ENCODE results near the gene ASB18. TPM values are rescaled to one million over a fixed set of nuclear protein-coding genes. Genes with fewer than 3 reads are reported as not detected.

ASB18 gene
- total RNA-seq, 1 donor: not detected

GRCh38 chr2:236254674-236255073 is 9.5 kb downstream of the ASB18 start:
- DNase-seq (ENCODE audit: low read depth): no peak
- TF ChIP-seq CTCF (IDR thresholded peaks at IDR 0.05; ENCODE audit: insufficient read depth, low read length): no peak
- H3K4me3 ChIP-seq (ENCODE audit: low read depth, low read length): no peak overlapping the region

- TF ChIP-seq CTCF (IDR thresholded peaks at IDR 0.05; ENCODE audit: insufficient read depth, low read length): no peak
- DNase-seq (ENCODE audit: low read depth): no peak
- H3K4me3 ChIP-seq (ENCODE audit: low read depth, low read length): no peak overlapping the region
These were observed 10.2 kb downstream of the ASB18 start for GRCh38 chr2:236254001-236254400.

GRCh38 chr2:236252602-236253001 is 11.6 kb downstream of the ASB18 start:
- no peak for DNase-seq (ENCODE audit: low read depth)
- H3K4me3 ChIP-seq (ENCODE audit: low read depth, low read length): no peak overlapping the region
- no peak for TF ChIP-seq CTCF (IDR thresholded peaks at IDR 0.05; ENCODE audit: insufficient read depth, low read length)

GRCh38 chr2:236250909-236251579 is 13.2 kb downstream of the ASB18 start:
- no peak for TF ChIP-seq CTCF (IDR thresholded peaks at IDR 0.05; ENCODE audit: insufficient read depth, low read length)
- no peak for DNase-seq (ENCODE audit: low read depth)
- no peak overlapping the region for H3K4me3 ChIP-seq (ENCODE audit: low read depth, low read length)

GRCh38 chr2:236250286-236250685 is 13.9 kb downstream of the ASB18 start:
- H3K4me3 ChIP-seq (ENCODE audit: low read depth, low read length): no peak overlapping the region
- no peak for TF ChIP-seq CTCF (IDR thresholded peaks at IDR 0.05; ENCODE audit: insufficient read depth, low read length)

GRCh38 chr2:236249066-236249465 is 15.1 kb downstream of the ASB18 start:
- DNase-seq (ENCODE audit: low read depth): no peak
- H3K4me3 ChIP-seq (ENCODE audit: low read depth, low read length): no peak overlapping the region
- no peak for TF ChIP-seq CTCF (IDR thresholded peaks at IDR 0.05; ENCODE audit: insufficient read depth, low read length)

More at GRCh38 chr2:236250286-236250685, 13.9 kb downstream of the ASB18 start:
- DNase-seq (ENCODE audit: low read depth): no peak
